Thyroid gland (tissue), 4 donors: ENCODE measurements around the gene TMEM263.

Experiments
- POLR2A ChIP-seq, 2 donors: fragments of 450-650 bp; IDR thresholded peaks; one replicate each; pipeline ENCODE4 v1.6.1; 2017; ENCODE audit warnings: antibody characterized with exemption in 2 of 2, mild to moderate bottlenecking in 2 of 2, moderate library complexity in 1 of 2
- TF ChIP-seq, protein P1 (sequence below), 6 experiments: fragments of 200-600 bp in 3 of 6; fragments of 450-650 bp in 3 of 6; sonication (generic) in 3 of 6; IDR thresholded peaks; one replicate each; pipeline ENCODE4 v1.5.1; 2016 to 2019; ENCODE audit warnings: antibody characterized with exemption in 6 of 6, mild to moderate bottlenecking in 2 of 6, inconsistent platforms in 1 of 6, moderate library complexity in 1 of 6

DNA sequence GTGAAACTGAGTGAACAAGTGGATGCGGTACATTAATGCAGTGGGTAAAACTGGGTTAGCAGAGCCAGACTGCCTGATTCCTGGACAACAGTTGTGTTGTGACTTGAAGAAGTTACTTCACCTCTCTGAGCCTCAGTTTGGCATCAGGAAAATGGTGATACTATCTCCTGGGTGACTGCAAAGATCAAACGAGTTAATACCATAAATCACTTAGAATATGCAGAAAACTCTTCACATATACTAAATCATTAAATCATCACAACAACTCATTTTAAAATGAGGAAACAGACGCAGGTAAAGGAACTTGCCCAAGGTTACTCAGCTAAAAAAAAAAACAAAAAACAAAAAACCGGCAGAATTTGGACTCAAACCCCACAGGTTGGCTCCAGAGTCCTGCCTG, 30.4 kb downstream of the TMEM263 start:
- TF ChIP-seq, protein P1, sequence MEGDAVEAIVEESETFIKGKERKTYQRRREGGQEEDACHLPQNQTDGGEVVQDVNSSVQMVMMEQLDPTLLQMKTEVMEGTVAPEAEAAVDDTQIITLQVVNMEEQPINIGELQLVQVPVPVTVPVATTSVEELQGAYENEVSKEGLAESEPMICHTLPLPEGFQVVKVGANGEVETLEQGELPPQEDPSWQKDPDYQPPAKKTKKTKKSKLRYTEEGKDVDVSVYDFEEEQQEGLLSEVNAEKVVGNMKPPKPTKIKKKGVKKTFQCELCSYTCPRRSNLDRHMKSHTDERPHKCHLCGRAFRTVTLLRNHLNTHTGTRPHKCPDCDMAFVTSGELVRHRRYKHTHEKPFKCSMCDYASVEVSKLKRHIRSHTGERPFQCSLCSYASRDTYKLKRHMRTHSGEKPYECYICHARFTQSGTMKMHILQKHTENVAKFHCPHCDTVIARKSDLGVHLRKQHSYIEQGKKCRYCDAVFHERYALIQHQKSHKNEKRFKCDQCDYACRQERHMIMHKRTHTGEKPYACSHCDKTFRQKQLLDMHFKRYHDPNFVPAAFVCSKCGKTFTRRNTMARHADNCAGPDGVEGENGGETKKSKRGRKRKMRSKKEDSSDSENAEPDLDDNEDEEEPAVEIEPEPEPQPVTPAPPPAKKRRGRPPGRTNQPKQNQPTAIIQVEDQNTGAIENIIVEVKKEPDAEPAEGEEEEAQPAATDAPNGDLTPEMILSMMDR (IDR thresholded peaks at IDR 0.05), result no peak
- no peak for TF ChIP-seq POLR2A (IDR thresholded peaks at IDR 0.05)
